Astrocyte (in vitro differentiated cells and primary cell): ENCODE results near the gene ACOT13. TPM values are rescaled to one million over a fixed set of nuclear protein-coding genes. Genes with fewer than 3 reads are reported as not detected.
"Not testable (repeated sequence)": the region's sequence is repeated elsewhere in the genome, so short reads cannot be mapped to it uniquely, and the experiment has no call there.

Experiments used
- DNase-seq: peaks from one replicate; pipeline ENCODE4 v3.0.0-alpha.2; 2010; ENCODE audit warnings: low read depth
- FAIRE-seq: peaks from 2 replicates; lab custom pipeline; 2011; peaks lifted over from hg19 to GRCh38; lab: Jason Lieb, UNC
- H2AFZ ChIP-seq: 2 replicates; pipeline ENCODE4 v1.6.0; 2012; ENCODE audit warnings: low read depth, low read length, inconsistent platforms
- H3K27ac ChIP-seq: 2 replicates; pipeline ENCODE4 v1.5.1; 2011; ENCODE audit warnings: low read depth, low read length, inconsistent platforms
- H3K27me3 ChIP-seq: 2 replicates; pipeline ENCODE4 v1.6.0; 2011; ENCODE audit warnings: low read length, inconsistent platforms; ENCODE audit not compliant: insufficient read depth
- H3K36me3 ChIP-seq: 2 replicates; pipeline ENCODE4 v1.5.1; 2011; ENCODE audit warnings: low read length, inconsistent platforms; ENCODE audit not compliant: insufficient read depth
- H3K4me1 ChIP-seq: 2 replicates; pipeline ENCODE4 v1.5.1; 2011; ENCODE audit warnings: low read length, inconsistent platforms; ENCODE audit not compliant: insufficient read depth
- H3K4me2 ChIP-seq: 2 replicates; pipeline ENCODE4 v1.6.0; 2012; ENCODE audit warnings: low read length, inconsistent platforms
- H3K4me3 ChIP-seq: 2 replicates; pipeline ENCODE4 v1.5.1; 2011; ENCODE audit warnings: low read depth, mild to moderate bottlenecking, low read length, inconsistent platforms; ENCODE audit not compliant: insufficient read depth
- H3K79me2 ChIP-seq: 2 replicates; pipeline ENCODE4 v1.6.0; 2012; ENCODE audit warnings: mild to moderate bottlenecking, low read length, inconsistent platforms; ENCODE audit not compliant: insufficient read depth
- H3K9ac ChIP-seq: 2 replicates; pipeline ENCODE4 v1.6.0; 2012; ENCODE audit warnings: mild to moderate bottlenecking, low read length, inconsistent platforms
- H3K9me3 ChIP-seq: 2 replicates; pipeline ENCODE4 v1.5.1; 2012; ENCODE audit warnings: low read depth, mild to moderate bottlenecking, low read length, inconsistent platforms; ENCODE audit not compliant: insufficient read depth
- H4K20me1 ChIP-seq: 2 replicates; pipeline ENCODE4 v1.6.0; 2012; ENCODE audit warnings: low read length, inconsistent platforms; ENCODE audit not compliant: insufficient read depth
- H3K27ac Mint-ChIP-seq: one replicate; pipeline ENCODE4 v1.8.0; 2021; ENCODE audit warnings: mild to moderate bottlenecking, mixed read lengths; ENCODE audit not compliant: unreplicated experiment
- H3K27me3 Mint-ChIP-seq: one replicate; pipeline ENCODE4 v1.8.0; 2021; ENCODE audit warnings: low read depth, mixed read lengths; ENCODE audit not compliant: unreplicated experiment
- H3K36me3 Mint-ChIP-seq: one replicate; pipeline ENCODE4 v1.8.0; 2021; ENCODE audit warnings: low read depth, mixed read lengths; ENCODE audit not compliant: unreplicated experiment
- H3K4me1 Mint-ChIP-seq: one replicate; pipeline ENCODE4 v1.8.0; 2021; ENCODE audit warnings: low read depth, mixed read lengths; ENCODE audit not compliant: unreplicated experiment
- H3K4me3 Mint-ChIP-seq: one replicate; pipeline ENCODE4 v1.8.0; 2021; ENCODE audit warnings: mild to moderate bottlenecking, moderate library complexity, mixed read lengths; ENCODE audit not compliant: unreplicated experiment
- H3K9me3 Mint-ChIP-seq: one replicate; pipeline ENCODE4 v1.8.0; 2021; ENCODE audit warnings: mild to moderate bottlenecking, mixed read lengths; ENCODE audit not compliant: unreplicated experiment
- EZH2 ChIP-seq: IDR thresholded peaks from 2 replicates; pipeline ENCODE4 v1.6.1; 2012; ENCODE audit warnings: mild to moderate bottlenecking, low read length, inconsistent platforms; ENCODE audit not compliant: insufficient read depth
- total RNA-seq: library from RNA; stranded (reverse); gene quantifications from 2 replicates; pipeline ENCODE4 v1.2.1, GENCODE V29; 2021
- TF ChIP-seq, protein P1 (sequence below): IDR thresholded peaks from 2 replicates; pipeline ENCODE4 v1.5.1; 2011; ENCODE audit warnings: low read depth, mild to moderate bottlenecking, inconsistent platforms, low read length, moderate library complexity; ENCODE audit not compliant: insufficient read depth

Gene ACOT13
- total RNA-seq, 1 donor from 2014 or later = 35.9 TPM

DNA sequence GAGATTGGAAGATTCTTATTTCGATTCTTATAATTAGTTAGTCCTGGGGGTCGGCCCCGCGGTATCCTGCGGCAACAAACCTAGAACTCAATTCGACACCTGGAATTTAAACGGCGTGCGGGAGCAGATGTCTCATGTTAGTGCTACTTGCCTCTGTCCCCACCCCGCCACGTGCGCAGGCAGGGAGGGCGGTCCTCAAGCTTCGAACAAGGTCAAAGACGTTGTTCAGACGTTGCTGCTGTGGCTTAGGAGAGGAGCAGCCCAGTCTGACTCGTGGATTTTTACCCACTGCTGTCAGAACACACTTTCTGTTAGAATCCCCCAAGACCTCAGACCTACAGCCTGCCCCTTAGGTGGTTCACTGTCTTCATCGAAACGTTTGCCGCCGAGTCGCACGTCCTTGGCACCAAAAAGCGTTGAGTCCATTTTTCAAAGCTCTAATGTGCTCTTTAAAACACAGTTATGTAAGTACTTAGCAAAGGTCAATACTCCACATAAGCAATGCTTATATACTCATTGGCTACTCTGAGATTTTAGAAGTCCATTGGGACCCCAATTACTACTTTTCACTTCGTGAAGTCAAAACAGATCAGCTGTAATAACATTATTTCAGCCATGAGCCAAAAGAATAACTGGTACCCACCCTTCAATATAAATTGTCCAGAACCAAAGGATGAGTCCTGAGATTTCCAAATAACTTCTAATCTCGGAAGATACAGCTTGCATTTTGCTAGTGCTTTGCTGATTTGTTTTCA lies 54.8 kb downstream of the ACOT13 start:
- Histone ChIP-seq H3K4me2 (peak overlapping the region; percentile 94), H3K4me3 (peak overlapping the region; percentile 73), H3K79me2 (peaks cover 40% of the 10 kb centered on the region), H3K27me3 (no peaks in the 10 kb centered on the region), H2AFZ (peak overlapping the region; percentile 69), H3K9me3 (no peaks in the 10 kb centered on the region), H4K20me1 (peaks cover 30% of the 10 kb centered on the region), H3K27ac (peak overlapping the region; percentile 100), H3K36me3 (peaks cover 3% of the 10 kb centered on the region), H3K4me1 (peaks cover 5% of the 10 kb centered on the region), H3K9ac (peak overlapping the region; percentile 100)
- TF ChIP-seq, protein P1, sequence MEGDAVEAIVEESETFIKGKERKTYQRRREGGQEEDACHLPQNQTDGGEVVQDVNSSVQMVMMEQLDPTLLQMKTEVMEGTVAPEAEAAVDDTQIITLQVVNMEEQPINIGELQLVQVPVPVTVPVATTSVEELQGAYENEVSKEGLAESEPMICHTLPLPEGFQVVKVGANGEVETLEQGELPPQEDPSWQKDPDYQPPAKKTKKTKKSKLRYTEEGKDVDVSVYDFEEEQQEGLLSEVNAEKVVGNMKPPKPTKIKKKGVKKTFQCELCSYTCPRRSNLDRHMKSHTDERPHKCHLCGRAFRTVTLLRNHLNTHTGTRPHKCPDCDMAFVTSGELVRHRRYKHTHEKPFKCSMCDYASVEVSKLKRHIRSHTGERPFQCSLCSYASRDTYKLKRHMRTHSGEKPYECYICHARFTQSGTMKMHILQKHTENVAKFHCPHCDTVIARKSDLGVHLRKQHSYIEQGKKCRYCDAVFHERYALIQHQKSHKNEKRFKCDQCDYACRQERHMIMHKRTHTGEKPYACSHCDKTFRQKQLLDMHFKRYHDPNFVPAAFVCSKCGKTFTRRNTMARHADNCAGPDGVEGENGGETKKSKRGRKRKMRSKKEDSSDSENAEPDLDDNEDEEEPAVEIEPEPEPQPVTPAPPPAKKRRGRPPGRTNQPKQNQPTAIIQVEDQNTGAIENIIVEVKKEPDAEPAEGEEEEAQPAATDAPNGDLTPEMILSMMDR = no peak
- no peak for TF ChIP-seq EZH2
- Mint-ChIP-seq H3K4me1 (peaks cover 2% of the 10 kb centered on the region), H3K4me3 (peak overlapping the region; percentile 90), H3K36me3 (peaks cover 12% of the 10 kb centered on the region), H3K27me3 (no peaks in the 10 kb centered on the region), H3K27ac (peak overlapping the region; percentile 98), H3K9me3 (no peaks in the 10 kb centered on the region)
- FAIRE-seq (no peak), DNase-seq (no peak)

DNA sequence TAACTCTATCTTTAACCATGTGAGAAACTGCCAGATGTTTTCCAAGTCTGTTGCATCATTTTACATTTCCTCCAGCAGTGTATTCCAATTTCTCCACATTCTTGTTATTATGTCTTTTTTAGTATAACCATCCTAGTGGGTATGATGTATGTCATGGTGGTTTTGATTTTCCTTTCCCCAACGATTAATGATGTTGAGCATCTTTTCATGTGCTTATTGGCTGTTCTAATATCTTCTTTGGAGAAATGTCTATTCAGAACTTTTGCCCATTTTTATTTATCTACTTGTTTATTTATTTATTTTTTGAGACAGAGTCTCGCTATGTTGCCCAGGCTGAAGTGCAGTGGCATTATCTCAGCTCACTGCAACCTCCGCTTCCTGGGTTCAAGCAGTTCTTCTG lies 56.4 kb downstream of the ACOT13 start:
- H3K4me1 Mint-ChIP-seq = peaks cover 2% of the 10 kb centered on the region
- Histone ChIP-seq H3K4me2 (no peak overlapping the region), H3K36me3 (no peaks in the 10 kb centered on the region), H2AFZ (no peak overlapping the region), H3K9me3 (no peaks in the 10 kb centered on the region), H3K4me3 (no peak overlapping the region), H3K27ac (no peak overlapping the region), H3K27me3 (no peaks in the 10 kb centered on the region), H3K4me1 (no peaks in the 10 kb centered on the region), H3K79me2 (peaks cover 24% of the 10 kb centered on the region), H4K20me1 (peaks cover 14% of the 10 kb centered on the region), H3K9ac (no peak overlapping the region)
- H3K9me3 Mint-ChIP-seq = no peaks in the 10 kb centered on the region
- H3K27ac Mint-ChIP-seq = no peak overlapping the region
- DNase-seq (no peak), FAIRE-seq (no peak)
- peaks cover 8% of the 10 kb centered on the region for H3K36me3 Mint-ChIP-seq
- no peak overlapping the region for H3K4me3 Mint-ChIP-seq
- H3K27me3 Mint-ChIP-seq = no peaks in the 10 kb centered on the region
- TF ChIP-seq EZH2 = no peak
- TF ChIP-seq, protein P1 = no peak

DNA sequence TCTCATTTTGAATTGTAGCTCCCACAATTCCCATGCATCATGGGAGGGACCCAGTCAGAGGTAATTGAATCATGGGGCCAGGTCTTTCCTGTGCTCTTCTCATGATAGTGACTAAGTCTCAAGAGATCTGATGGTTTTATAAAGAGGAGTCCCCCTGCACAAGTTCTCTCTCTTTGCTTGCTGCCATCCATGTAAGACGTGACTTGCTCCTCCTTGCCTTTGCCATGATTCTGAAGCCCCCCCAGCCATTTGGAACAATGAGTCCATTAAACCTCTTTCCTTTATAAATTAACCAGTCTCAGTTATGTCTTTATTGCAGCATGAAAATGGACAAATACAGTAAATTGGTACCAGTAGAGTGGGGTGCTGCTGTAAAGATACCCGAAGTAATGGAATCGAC lies 63.8 kb downstream of the ACOT13 start:
- H3K27ac ChIP-seq, H3K27ac Mint-ChIP-seq, H3K36me3 Mint-ChIP-seq, DNase-seq, H3K9me3 Mint-ChIP-seq, H3K4me1 Mint-ChIP-seq, H2AFZ ChIP-seq, H4K20me1 ChIP-seq, FAIRE-seq, H3K4me1 ChIP-seq, H3K9ac ChIP-seq, H3K27me3 Mint-ChIP-seq, H3K4me2 ChIP-seq, H3K36me3 ChIP-seq, H3K27me3 ChIP-seq, H3K4me3 ChIP-seq, H3K9me3 ChIP-seq, H3K4me3 Mint-ChIP-seq, H3K79me2 ChIP-seq: not testable (repeated sequence)

DNA sequence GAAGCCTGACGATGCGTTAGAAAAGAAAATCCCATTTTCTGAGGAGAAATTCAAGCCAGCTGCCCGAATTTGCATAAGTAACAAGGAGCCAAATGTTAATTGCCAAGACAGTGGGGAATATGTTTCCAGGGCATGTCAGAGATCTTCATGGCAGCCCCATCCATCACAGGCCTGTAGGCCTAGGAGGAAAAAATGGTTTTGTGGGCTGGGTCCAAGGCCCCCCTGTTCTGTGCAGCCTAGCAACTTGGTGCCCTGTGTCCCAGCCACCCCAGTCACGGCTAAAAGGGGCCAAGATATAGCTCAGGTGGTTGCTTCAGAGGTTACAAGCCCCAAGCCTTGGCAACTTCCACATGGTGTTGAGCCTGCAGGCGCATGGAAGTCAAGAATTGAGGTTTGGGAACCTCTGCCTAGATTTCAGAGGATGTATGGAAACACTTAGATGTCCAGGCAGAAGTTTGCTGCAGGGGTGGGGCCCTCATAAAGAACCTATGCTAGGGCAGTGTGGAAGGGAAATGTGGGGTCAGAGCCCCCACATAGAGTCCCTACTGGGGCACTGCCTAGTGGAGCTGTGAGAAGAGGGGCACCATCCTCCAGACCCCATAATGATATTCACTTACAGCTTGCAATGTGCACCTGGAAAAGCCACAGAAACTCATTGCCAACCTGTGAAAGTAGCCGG lies 64.7 kb downstream of the ACOT13 start:
- not testable (repeated sequence) for H3K9me3 ChIP-seq, H3K27ac ChIP-seq, H3K4me3 ChIP-seq, H3K9ac ChIP-seq, H3K27ac Mint-ChIP-seq, H3K36me3 Mint-ChIP-seq, H3K27me3 ChIP-seq, H3K79me2 ChIP-seq, H2AFZ ChIP-seq, H3K4me3 Mint-ChIP-seq, H4K20me1 ChIP-seq, H3K9me3 Mint-ChIP-seq, H3K4me2 ChIP-seq, H3K4me1 Mint-ChIP-seq, DNase-seq, H3K4me1 ChIP-seq, FAIRE-seq, H3K27me3 Mint-ChIP-seq, H3K36me3 ChIP-seq
